ENCODE results near the gene AP4E1.
"Not testable (repeated sequence)": the region's sequence is repeated elsewhere in the genome, so short reads cannot be mapped to it uniquely, and the experiment has no call there.

The AP4E1 gene

DNA sequence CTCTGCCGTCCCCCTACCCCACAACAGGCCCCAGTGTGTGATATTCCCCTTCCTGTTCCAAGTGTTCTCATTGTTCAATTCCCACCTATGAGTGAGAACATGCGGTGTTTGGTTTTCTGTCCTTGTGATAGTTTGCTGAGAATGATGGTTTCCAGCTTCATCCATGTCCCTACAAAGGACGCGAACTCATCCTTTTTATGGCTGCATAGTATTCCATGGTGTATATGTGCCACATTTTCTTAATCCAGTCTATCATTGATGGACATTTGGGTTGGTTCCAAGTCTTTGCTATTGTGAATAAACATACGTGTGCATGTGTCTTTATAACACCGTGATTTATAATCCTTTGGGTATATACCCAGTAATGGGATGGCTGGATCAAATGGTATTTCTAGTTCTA lies 46.4 kb downstream of the AP4E1 start:
- peaks cover 31% of the 10 kb centered on the region for H3K9me3 Mint-ChIP-seq
- peaks cover 72% of the 10 kb centered on the region for H3K36me3 Mint-ChIP-seq
- H3K4me3 Mint-ChIP-seq, H3K27ac Mint-ChIP-seq, H3K27me3 Mint-ChIP-seq, H3K4me1 Mint-ChIP-seq: not testable (repeated sequence)

DNA sequence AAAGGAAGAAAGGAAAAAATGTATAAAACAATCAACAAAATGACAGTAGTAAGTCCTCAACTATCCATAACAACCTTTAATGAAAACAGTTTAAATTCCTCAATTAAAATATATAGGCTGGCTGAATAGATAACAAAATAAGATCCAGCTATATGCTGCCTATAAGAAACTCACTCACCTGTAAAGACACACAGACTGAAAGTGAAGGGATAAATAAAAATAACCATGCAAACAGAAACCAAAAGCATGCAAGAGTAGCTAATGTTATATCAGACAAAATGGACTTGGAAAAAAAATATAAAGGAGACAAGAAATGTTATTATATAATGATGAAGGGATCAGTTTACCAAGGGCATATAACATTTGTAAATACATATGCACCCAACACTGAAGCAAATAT lies 51.2 kb downstream of the AP4E1 start:
- H3K9me3 Mint-ChIP-seq, result peaks cover 30% of the 10 kb centered on the region
- no peaks in the 10 kb centered on the region for H3K4me1 Mint-ChIP-seq
- H3K27ac Mint-ChIP-seq, result no peak overlapping the region
- peaks cover 77% of the 10 kb centered on the region for H3K36me3 Mint-ChIP-seq
- H3K27me3 Mint-ChIP-seq, result no peaks in the 10 kb centered on the region
- no peak overlapping the region for H3K4me3 Mint-ChIP-seq

DNA sequence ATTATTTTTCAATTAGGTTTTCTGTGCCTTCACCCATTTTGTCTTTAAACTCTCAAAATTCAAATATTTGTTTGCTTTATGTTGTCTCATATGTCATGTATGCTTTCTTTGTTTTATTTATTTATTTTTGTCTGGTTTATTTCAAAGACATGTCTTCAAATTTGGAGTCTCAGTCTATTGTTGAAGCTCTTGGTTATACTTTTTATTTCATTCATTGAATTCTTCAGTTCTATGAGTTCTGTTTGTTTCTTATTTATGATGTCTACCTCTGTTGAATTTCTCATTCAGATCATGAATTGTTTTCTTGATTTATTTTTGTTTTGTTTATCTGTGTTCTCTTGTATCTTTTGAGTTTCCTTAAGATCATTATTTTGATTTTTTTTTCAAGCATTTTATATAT lies 55.6 kb downstream of the AP4E1 start:
- Mint-ChIP-seq H3K27ac (no peak overlapping the region), H3K4me1 (no peaks in the 10 kb centered on the region), H3K36me3 (peaks cover 72% of the 10 kb centered on the region), H3K9me3 (peaks cover 39% of the 10 kb centered on the region), H3K27me3 (no peaks in the 10 kb centered on the region), H3K4me3 (no peak overlapping the region)

DNA sequence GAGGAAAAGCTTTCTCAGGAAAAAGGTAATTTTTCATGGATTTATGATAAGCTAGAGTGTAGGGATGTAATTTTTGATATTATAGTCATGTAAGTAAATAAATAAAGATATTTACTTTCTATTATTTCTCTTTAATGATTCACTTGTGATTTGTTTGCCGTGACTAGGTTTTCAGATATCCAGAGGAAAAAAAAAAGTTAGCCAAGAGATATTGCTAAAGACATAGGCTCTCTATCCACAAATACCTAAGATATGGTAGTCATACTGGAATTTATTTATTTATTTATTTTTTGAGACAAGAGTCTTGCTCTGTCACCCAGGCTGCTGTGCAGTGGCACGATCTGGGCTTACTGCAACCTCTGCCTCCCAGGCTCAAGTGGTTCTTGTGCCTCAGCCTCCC lies 59.9 kb downstream of the AP4E1 start:
- Mint-ChIP-seq H3K27me3 (no peaks in the 10 kb centered on the region), H3K9me3 (peaks cover 43% of the 10 kb centered on the region), H3K4me3 (no peak overlapping the region), H3K36me3 (peaks cover 68% of the 10 kb centered on the region), H3K4me1 (no peaks in the 10 kb centered on the region), H3K27ac (no peak overlapping the region)

DNA sequence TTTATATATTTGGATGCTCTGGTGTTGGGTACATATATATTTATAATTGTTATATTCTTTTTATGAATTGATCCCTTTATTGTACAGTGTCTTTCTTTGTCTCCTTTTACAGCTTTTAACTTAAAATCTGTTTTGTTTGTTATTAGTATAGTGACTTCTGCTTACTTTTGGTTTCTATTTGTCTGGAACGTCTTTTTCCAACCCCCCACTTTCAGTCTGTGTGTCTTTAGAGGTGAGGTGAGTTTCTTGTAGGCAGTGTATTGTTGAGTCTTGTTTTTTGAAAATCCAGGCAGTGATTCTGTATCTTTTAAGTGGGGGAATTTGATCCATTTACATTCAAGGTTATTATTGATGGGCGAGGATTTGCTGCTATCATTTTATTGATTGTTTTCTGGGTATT lies 62.0 kb downstream of the AP4E1 start:
- Mint-ChIP-seq H3K27me3 (no peaks in the 10 kb centered on the region), H3K4me3 (no peak overlapping the region), H3K36me3 (peaks cover 60% of the 10 kb centered on the region), H3K4me1 (peaks cover 2% of the 10 kb centered on the region), H3K27ac (no peak overlapping the region), H3K9me3 (peaks cover 36% of the 10 kb centered on the region)

DNA sequence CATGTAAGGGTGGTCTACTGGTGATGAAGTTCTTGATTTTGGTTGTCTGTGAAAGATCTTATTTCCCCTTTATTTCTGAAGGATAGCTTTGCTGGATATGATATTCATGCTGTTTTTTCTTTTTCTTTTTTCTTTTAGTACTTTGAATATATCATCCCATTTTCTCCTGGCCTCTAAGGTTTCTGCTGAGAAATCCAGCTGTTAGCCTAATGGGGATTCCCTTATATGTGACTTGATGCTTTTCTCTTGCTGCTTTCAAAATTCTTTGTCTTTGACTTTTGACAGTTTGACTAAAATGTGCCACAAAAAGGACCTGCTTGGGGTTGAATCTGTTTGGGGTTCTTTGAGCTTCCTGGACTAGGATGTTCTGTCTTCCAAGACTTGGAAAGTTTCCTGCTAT lies 62.6 kb downstream of the AP4E1 start:
- H3K9me3 Mint-ChIP-seq, result peaks cover 34% of the 10 kb centered on the region
- no peak overlapping the region for H3K27ac Mint-ChIP-seq
- peaks cover 59% of the 10 kb centered on the region for H3K36me3 Mint-ChIP-seq

DNA sequence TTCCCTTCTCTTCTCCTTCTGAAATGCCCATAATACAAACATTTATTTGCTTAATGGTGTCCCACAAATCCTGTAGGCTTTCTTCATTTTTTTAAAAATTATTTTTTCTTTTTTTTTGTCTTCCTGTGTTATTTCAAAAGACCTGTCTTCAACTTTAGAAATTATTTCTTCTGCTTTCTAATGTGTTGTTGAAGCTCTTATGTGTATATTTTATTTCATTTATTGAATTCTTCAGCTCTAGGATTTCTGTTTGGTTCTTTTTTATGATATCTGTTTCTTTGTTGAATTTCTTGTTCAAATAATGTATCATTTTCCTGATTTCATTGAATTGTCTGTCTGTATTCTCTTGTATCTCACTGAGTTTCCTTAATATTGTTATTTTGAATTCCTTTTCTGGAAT lies 63.1 kb downstream of the AP4E1 start:
- peaks cover 61% of the 10 kb centered on the region for H3K36me3 Mint-ChIP-seq
- no peak overlapping the region for H3K4me3 Mint-ChIP-seq
- H3K4me1 Mint-ChIP-seq, result peaks cover 5% of the 10 kb centered on the region
- peaks cover 34% of the 10 kb centered on the region for H3K9me3 Mint-ChIP-seq
- H3K27me3 Mint-ChIP-seq, result no peaks in the 10 kb centered on the region
- no peak overlapping the region for H3K27ac Mint-ChIP-seq

More for the DNA sequence above, 62.6 kb downstream of the AP4E1 start:
- Mint-ChIP-seq H3K4me1 (peaks cover 5% of the 10 kb centered on the region), H3K4me3 (no peak overlapping the region), H3K27me3 (no peaks in the 10 kb centered on the region)

DNA sequence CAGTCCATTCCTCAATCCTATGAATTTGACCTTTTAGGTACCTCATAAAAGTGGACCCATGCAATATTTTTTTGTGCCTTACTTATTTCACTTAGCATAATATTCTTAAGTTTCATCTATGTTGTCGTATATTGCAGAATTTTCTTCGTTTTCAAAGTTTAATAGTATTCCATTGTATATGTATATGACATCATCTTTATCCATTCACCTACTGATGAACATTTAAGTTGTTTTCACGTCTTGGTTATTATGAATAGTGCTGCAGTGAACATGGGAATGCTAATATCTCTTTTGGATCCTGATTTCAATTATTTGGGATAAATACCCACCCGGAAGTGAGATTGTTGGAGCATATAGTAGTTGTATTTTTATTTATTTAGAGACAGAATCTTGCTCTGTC lies 65.1 kb downstream of the AP4E1 start:
- no peaks in the 10 kb centered on the region for H3K27me3 Mint-ChIP-seq
- peaks cover 5% of the 10 kb centered on the region for H3K4me1 Mint-ChIP-seq
- H3K9me3 Mint-ChIP-seq, result peaks cover 30% of the 10 kb centered on the region
- H3K27ac Mint-ChIP-seq, result no peak overlapping the region
- peaks cover 54% of the 10 kb centered on the region for H3K36me3 Mint-ChIP-seq
- no peak overlapping the region for H3K4me3 Mint-ChIP-seq

DNA sequence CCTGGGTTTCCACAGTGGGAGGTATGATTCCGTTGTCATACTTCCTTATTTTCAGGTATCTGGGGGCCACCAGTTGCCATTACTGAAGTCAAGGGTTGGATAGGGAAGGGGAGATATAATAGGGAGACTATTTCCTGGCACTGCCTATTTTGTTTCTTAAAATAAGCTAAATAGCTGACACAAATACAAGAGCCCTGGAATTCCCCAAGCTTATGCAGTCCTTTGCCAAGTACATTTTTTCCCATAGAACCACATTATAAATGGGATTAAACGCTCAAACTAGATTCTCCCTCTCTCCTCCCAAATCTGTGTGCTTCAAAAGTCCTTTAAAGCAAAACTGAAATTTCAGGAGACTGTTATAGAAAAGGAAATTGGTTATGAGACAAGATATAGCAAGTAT lies 68.7 kb downstream of the AP4E1 start:
- Mint-ChIP-seq H3K4me1 (peaks cover 14% of the 10 kb centered on the region), H3K9me3 (peaks cover 16% of the 10 kb centered on the region), H3K27me3 (no peaks in the 10 kb centered on the region), H3K27ac (no peak overlapping the region), H3K36me3 (peaks cover 46% of the 10 kb centered on the region), H3K4me3 (no peak overlapping the region)

DNA sequence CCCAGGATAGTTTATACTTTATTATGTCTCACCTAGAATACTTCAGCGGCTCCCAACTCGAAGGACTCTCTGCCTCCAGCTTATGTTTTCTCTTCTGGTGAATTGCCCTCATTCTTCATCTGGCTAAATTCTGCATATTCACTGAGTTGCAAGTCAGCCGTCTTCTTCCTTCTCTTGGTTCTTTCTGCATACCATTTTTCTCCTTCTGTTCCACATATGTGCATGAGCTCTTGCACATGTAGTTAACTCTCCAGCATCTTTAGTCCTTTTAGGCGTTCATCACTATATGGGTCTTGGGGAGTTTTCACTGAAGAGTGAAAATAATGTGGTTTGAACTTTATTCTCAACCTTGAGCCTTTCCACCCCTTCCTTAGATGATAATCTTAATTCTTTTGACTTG lies 70.1 kb downstream of the AP4E1 start:
- no peak overlapping the region for H3K4me3 Mint-ChIP-seq
- H3K27me3 Mint-ChIP-seq, result no peaks in the 10 kb centered on the region
- no peak overlapping the region for H3K27ac Mint-ChIP-seq
- H3K9me3 Mint-ChIP-seq, result peaks cover 14% of the 10 kb centered on the region
- H3K36me3 Mint-ChIP-seq, result peaks cover 45% of the 10 kb centered on the region
- H3K4me1 Mint-ChIP-seq, result peaks cover 14% of the 10 kb centered on the region

DNA sequence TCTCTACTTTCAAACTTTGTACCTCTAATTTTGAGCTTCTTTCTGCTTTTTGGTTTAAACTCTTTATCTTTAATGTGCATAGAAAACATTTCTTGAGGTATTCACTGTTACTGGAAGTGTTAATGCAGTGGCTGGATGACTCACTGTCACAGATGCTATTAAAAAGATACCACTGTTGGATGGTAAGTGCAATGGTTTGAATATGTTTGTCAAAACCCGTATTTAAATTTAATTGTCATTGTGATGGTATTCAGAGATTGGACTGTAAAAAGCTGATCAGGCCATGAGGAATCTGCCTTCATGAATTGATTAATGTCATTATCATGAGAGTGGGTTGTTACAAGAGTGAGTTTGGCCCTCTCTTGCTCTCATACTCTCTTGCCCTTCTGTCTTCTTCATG lies 70.6 kb downstream of the AP4E1 start:
- Mint-ChIP-seq H3K9me3 (peaks cover 16% of the 10 kb centered on the region), H3K4me3 (no peak overlapping the region), H3K4me1 (peaks cover 14% of the 10 kb centered on the region), H3K36me3 (peaks cover 48% of the 10 kb centered on the region), H3K27ac (no peak overlapping the region), H3K27me3 (no peaks in the 10 kb centered on the region)

DNA sequence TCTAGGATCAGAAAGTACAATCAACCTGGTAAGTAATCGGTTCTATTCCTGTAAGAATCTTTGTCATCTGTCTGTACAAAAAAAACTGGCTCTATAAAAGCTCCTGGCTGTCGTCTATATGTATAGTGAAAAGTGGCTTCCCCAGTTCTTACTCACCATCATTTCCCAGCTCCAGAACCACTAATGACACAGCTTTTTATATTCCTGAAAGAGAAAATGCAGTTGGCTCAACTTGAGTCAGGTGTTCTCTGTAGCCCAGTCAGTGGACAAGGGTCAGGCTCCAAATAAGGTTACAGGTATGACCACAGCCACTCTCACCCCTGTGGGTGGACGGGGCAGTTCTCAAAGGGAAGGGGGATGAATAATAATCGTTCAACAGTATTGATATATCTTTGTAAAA lies 85.1 kb downstream of the AP4E1 start:
- Mint-ChIP-seq H3K36me3 (peaks cover 23% of the 10 kb centered on the region), H3K27ac (no peak overlapping the region), H3K9me3 (no peaks in the 10 kb centered on the region)

DNA sequence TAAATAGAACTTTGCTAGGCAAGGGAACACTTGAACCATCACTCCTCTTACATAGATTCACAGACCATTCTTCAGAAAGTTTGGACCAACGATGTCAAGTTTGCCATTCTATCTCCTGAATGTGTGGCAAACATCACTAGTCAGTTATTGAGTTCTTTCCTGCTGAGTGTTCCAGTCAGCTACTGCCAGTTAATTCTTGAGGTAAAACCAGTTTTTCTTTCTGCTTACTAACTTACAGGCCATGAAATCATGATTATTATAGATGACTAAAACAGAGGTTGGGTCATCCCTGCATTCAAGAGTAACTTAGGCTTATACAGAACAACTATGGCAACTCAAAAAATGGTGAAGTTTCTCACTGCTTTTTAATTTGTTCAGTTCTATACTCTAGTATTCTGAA lies 88.2 kb downstream of the AP4E1 start:
- Mint-ChIP-seq H3K27me3 (no peaks in the 10 kb centered on the region), H3K4me3 (no peak overlapping the region), H3K4me1 (no peaks in the 10 kb centered on the region), H3K27ac (no peak overlapping the region), H3K9me3 (no peaks in the 10 kb centered on the region), H3K36me3 (peaks cover 32% of the 10 kb centered on the region)

More for the DNA sequence above, 85.1 kb downstream of the AP4E1 start:
- Mint-ChIP-seq H3K27me3 (no peaks in the 10 kb centered on the region), H3K4me3 (no peak overlapping the region), H3K4me1 (no peaks in the 10 kb centered on the region)

DNA sequence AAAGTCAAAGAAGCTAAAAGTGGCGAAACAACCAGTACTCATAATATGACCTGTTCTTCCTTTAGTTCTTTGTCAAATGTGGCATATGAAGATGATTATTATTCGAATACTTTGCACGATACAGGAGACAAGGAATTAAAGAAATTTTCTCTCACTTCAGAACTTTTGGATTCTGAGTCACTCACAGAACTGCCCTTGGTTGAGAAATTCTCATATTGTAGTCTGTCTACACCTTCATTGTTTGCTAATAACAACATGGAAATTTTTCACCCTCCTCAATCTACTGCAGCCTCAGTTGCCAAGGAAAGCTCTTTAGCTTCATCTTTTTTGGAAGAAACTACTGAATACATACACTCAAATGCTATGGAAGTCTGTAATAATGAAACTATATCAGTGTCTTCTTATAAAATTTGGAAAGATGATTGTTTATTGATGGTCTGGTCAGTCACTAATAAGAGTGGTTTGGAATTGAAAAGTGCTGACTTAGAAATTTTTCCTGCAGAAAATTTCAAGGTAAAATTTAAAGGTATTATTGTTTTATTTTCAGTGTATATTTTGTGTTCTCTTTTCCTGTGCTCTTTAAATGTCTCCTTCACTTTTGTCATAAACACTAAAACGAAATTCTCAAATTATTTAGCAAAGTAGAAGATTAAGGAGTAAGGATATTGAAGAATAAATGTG lies 89.0 kb downstream of the AP4E1 start:
- no peak overlapping the region for H3K4me3 Mint-ChIP-seq
- peaks cover 37% of the 10 kb centered on the region for H3K36me3 Mint-ChIP-seq
- no peaks in the 10 kb centered on the region for H3K27me3 Mint-ChIP-seq
- H3K9me3 Mint-ChIP-seq, result no peaks in the 10 kb centered on the region
- H3K4me1 Mint-ChIP-seq, result no peaks in the 10 kb centered on the region
- no peak overlapping the region for H3K27ac Mint-ChIP-seq

DNA sequence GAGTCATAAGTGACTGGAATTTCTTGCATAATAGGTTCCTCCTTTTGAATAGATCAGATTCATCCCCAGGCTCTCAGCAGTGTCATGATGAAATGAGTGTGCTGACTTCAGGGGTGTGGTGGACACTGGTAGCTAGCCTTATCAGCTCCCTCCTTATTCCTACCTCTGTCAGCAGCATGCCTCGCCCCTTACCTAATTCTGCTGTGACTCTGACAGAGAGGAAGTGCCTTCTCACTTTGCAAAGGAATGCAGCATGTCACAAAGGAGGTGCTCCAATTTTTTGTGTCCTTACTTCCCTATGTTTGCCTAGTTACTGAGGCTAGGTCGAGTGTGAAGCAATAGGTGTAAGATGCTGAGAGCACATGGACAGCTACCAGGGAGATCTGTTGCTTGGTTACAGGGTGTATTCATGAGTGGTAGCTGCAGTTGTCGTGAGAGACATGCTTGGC lies 95.6 kb downstream of the AP4E1 start:
- Mint-ChIP-seq H3K4me1 (no peaks in the 10 kb centered on the region), H3K36me3 (peaks cover 31% of the 10 kb centered on the region), H3K27me3 (no peaks in the 10 kb centered on the region), H3K9me3 (peaks cover 6% of the 10 kb centered on the region), H3K27ac (no peak overlapping the region), H3K4me3 (no peak overlapping the region)

DNA sequence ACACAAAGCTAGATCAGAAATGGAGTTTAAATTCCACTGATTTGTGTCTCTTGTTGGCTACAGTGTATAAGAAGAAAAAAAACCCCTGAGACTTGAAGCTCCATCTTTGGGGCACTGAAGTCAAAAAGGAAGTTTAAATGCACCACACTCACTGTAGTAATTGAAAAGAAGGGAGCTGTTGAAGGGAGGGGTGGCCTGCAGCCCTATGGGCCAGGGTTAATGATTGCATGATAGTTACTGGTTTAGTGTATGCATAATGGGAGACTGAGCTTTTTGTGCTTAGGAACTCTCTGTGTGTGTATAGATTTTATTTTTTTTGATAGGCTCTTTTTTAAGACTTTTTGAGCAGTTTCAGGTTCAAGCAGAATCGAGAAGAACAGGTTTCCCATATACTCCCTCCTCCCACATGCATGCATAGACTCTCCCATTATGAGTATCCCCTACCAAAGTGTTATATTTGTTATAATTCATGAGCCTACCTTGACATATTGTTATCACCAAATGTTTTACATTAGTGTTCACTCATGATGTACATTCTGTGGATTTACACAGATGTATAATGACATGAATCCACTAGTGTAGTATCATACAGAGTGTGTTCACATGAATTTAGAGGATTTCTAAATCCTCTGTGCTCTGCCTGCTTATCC lies 98.0 kb downstream of the AP4E1 start:
- peaks cover 6% of the 10 kb centered on the region for H3K9me3 Mint-ChIP-seq
- H3K36me3 Mint-ChIP-seq, result peaks cover 29% of the 10 kb centered on the region
- H3K4me3 Mint-ChIP-seq, result no peak overlapping the region
- H3K4me1 Mint-ChIP-seq, result no peaks in the 10 kb centered on the region
- H3K27me3 Mint-ChIP-seq, result no peaks in the 10 kb centered on the region
- H3K27ac Mint-ChIP-seq, result no peak overlapping the region
